ENCODE results near the gene PNPLA2.

The PNPLA2 gene

GRCh38 chr11:819943-820649 lies 1.4 kb downstream of the PNPLA2 start:
- peak; percentile 96 for DNase-seq

- DNase-seq: no peak
These were observed 2.2 kb downstream of the PNPLA2 start for GRCh38 chr11:820655-821511.

GRCh38 chr11:821512-822371 lies 3.0 kb downstream of the PNPLA2 start:
- DNase-seq: no peak

GRCh38 chr11:823441-824291 lies 5.0 kb downstream of the PNPLA2 start:
- no peak for DNase-seq

GRCh38 chr11:824292-824880 lies 5.7 kb downstream of the PNPLA2 start:
- DNase-seq: no peak

GRCh38 chr11:824942-825341 lies 6.2 kb downstream of the PNPLA2 start:
- DNase-seq: no peak

- no peak for DNase-seq
These were observed 6.9 kb downstream of the PNPLA2 start for GRCh38 chr11:825366-826226.

GRCh38 chr11:826227-826621 lies 7.5 kb downstream of the PNPLA2 start:
- no peak for DNase-seq

- DNase-seq: no peak
These were observed 8.1 kb downstream of the PNPLA2 start for GRCh38 chr11:826836-827145.

- DNase-seq: no peak
These were observed 8.6 kb downstream of the PNPLA2 start for GRCh38 chr11:827146-827896.

GRCh38 chr11:827897-828192 lies 9.1 kb downstream of the PNPLA2 start, which contains the start of gene CRACR2B:
TSS of gene CRACR2B (plus strand) at chr11:827919. CDS start at chr11:828608, 689 bp downstream.
- DNase-seq: no peak

GRCh38 chr11:828506-829175 lies 9.9 kb downstream of the PNPLA2 start:
- DNase-seq: no peak

GRCh38 chr11:829176-829846 lies 10.6 kb downstream of the PNPLA2 start:
- no peak for DNase-seq

- no peak for DNase-seq
These were observed 11.2 kb downstream of the PNPLA2 start for GRCh38 chr11:829847-830294.

GRCh38 chr11:830295-831117 lies 11.8 kb downstream of the PNPLA2 start:
- DNase-seq: peak; percentile 84

- no peak for DNase-seq
These were observed 12.6 kb downstream of the PNPLA2 start for GRCh38 chr11:831118-831864.

GRCh38 chr11:831961-832528 lies 13.3 kb downstream of the PNPLA2 start:
- no peak for DNase-seq

Measured in stimulated activated CD8-positive, alpha-beta memory T cell treated with anti-CD3 and anti-CD28 coated beads, Interleukin-4, amount 100 ng/mL, for 48 hours (primary cell).